ENCODE results near the gene SUSD1. TPM values are rescaled to one million over a fixed set of nuclear protein-coding genes. Genes with fewer than 3 reads are reported as not detected.

SUSD1 gene
- total and polyA plus RNA-seq, 9 of the 15 experiments (the other 6 are each of a cell fraction or from before 2014, with no cell fraction given), result 10.9 to 44.4 (median 36.1) TPM

GRCh38 chr9:112042769-112043168 lies 132.3 kb downstream of the SUSD1 start (continued):
- TF ChIP-seq CHD7 (IDR thresholded peaks at IDR 0.05; ENCODE audit: low read depth, low read length) (no peak), SRSF3 (IDR thresholded peaks at IDR 0.05; ENCODE audit: insufficient read depth, low read length) (no peak), RAD51 (IDR thresholded peaks at IDR 0.05; ENCODE audit: borderline replicate concordance, low read depth) (no peak), RBM39 (optimal IDR thresholded peaks at IDR 0.05; ENCODE audit: low read depth, low read length) (no peak), ASH1L (IDR thresholded peaks at IDR 0.05; ENCODE audit: borderline replicate concordance, low read depth, partially characterized antibody) (no peak), RAD21 (CRISPR knock-in tag; conservative IDR thresholded peaks at IDR 0.05 in 1 of 2, IDR thresholded peaks at IDR 0.05 in 1 of 2) (no peak), RCOR1 (IDR thresholded peaks at IDR 0.05; ENCODE audit: borderline replicate concordance in 1 of 2, low read depth in 2 of 2, low read length in 2 of 2) (no peak), ZNF551 (CRISPR knock-in tag; IDR thresholded peaks at IDR 0.05) (no peak), ID3 (CRISPR knock-in tag; IDR thresholded peaks at IDR 0.05) (no peak), ID3 (tag; IDR thresholded peaks at IDR 0.05) (no peak), FOXK1 (CRISPR knock-in tag; IDR thresholded peaks at IDR 0.05; ENCODE audit: borderline replicate concordance) (no peak), MEIS2 (IDR thresholded peaks at IDR 0.05; ENCODE audit: partially characterized antibody) (no peak), NFE2 (IDR thresholded peaks at IDR 0.05; ENCODE audit: low read depth) (no peak), TCFL5 (CRISPR knock-in tag; conservative IDR thresholded peaks at IDR 0.05) (no peak), SIX5 (IDR thresholded peaks at IDR 0.05; ENCODE audit: borderline replicate concordance in 1 of 2, insufficient read depth in 1 of 2, low read depth in 1 of 2, low read length in 2 of 2) (no peak), ZFPM2 (CRISPR knock-in tag; IDR thresholded peaks at IDR 0.05) (no peak), SMAD2 (IDR thresholded peaks at IDR 0.05; ENCODE audit: low read depth, low read length) (no peak)

Measured in K562 (cell line).